Esophagus squamous epithelium (tissue), 4 donors: ENCODE data around the gene HMOX1.

Source experiments
- CTCF ChIP-seq, 6 experiments: fragments of 450-650 bp in 4 of 6; fragments of 200-600 bp in 2 of 6; sonication (generic) in 2 of 6; IDR thresholded peaks; one replicate each; pipeline ENCODE4 v1.5.1; 2016 to 2019; ENCODE audit warnings: antibody characterized with exemption in 6 of 6, mild to moderate bottlenecking in 4 of 6, moderate library complexity in 4 of 6
- POLR2A ChIP-seq, 4 donors: fragments of 450-650 bp; IDR thresholded peaks; one replicate each; pipeline ENCODE4 v1.6.1; 2017; ENCODE audit warnings: antibody characterized with exemption in 4 of 4, mild to moderate bottlenecking in 4 of 4, moderate library complexity in 3 of 4

GRCh38 chr22:35410663-35411034 is 29.8 kb downstream of the HMOX1 start:
- no peak for TF ChIP-seq CTCF (IDR thresholded peaks at IDR 0.05)
- no peak for TF ChIP-seq POLR2A (IDR thresholded peaks at IDR 0.05)
